Neural cell (in vitro differentiated cells): ENCODE results near the gene ZNF747.

Experiments
- CTCF ChIP-seq: fragments of 450-650 bp; IDR thresholded peaks from 2 replicates; pipeline ENCODE4 v1.5.1; 2014; ENCODE audit warnings: antibody characterized with exemption, mild to moderate bottlenecking, moderate library complexity; ENCODE audit not compliant: poor library complexity, severe bottlenecking
- EZH2 ChIP-seq: fragments of 200-600, 300-800 bp; shearing (Covaris generic), sonication (generic); IDR thresholded peaks from 2 replicates; pipeline ENCODE4 v1.6.1; 2014; ENCODE audit warnings: antibody characterized with exemption, low read length, borderline replicate concordance, mild to moderate bottlenecking; ENCODE audit not compliant: insufficient read depth, poor library complexity, severe bottlenecking
- MXI1 ChIP-seq: fragments of 450-650 bp; conservative IDR thresholded peaks from 2 replicates; pipeline ENCODE4 v1.6.1; 2014; ENCODE audit warnings: antibody characterized with exemption, mild to moderate bottlenecking; ENCODE audit not compliant: poor library complexity, severe bottlenecking
- POLR2AphosphoS5 ChIP-seq: IDR thresholded peaks from 2 replicates; pipeline ENCODE4 v1.6.1; 2012
- RAD21 ChIP-seq: fragments of 450-650 bp; conservative IDR thresholded peaks from 2 replicates; pipeline ENCODE4 v1.6.1; 2014; ENCODE audit warnings: antibody characterized with exemption, mild to moderate bottlenecking, moderate library complexity
- SMC3 ChIP-seq: fragments of 450-650 bp; conservative IDR thresholded peaks from 2 replicates; pipeline ENCODE4 v1.6.1; 2014; ENCODE audit warnings: antibody characterized with exemption, mild to moderate bottlenecking, moderate library complexity; ENCODE audit not compliant: poor library complexity
- TAF1 ChIP-seq: IDR thresholded peaks from 2 replicates; pipeline ENCODE4 v1.6.1; 2012; ENCODE audit warnings: low read depth
- TF ChIP-seq, protein P1 (sequence below): IDR thresholded peaks from 2 replicates; pipeline ENCODE4 v1.6.1; 2012; ENCODE audit warnings: borderline replicate concordance

GRCh38 chr16:30527635-30528178, 7.0 kb downstream of the ZNF747 start:
- TF ChIP-seq SMC3 (peak; percentile 45), CTCF (no peak), EZH2 (no peak), POLR2AphosphoS5 (no peak), RAD21 (peak; percentile 10), MXI1 (no peak), TAF1 (no peak)
- TF ChIP-seq, protein P1, sequence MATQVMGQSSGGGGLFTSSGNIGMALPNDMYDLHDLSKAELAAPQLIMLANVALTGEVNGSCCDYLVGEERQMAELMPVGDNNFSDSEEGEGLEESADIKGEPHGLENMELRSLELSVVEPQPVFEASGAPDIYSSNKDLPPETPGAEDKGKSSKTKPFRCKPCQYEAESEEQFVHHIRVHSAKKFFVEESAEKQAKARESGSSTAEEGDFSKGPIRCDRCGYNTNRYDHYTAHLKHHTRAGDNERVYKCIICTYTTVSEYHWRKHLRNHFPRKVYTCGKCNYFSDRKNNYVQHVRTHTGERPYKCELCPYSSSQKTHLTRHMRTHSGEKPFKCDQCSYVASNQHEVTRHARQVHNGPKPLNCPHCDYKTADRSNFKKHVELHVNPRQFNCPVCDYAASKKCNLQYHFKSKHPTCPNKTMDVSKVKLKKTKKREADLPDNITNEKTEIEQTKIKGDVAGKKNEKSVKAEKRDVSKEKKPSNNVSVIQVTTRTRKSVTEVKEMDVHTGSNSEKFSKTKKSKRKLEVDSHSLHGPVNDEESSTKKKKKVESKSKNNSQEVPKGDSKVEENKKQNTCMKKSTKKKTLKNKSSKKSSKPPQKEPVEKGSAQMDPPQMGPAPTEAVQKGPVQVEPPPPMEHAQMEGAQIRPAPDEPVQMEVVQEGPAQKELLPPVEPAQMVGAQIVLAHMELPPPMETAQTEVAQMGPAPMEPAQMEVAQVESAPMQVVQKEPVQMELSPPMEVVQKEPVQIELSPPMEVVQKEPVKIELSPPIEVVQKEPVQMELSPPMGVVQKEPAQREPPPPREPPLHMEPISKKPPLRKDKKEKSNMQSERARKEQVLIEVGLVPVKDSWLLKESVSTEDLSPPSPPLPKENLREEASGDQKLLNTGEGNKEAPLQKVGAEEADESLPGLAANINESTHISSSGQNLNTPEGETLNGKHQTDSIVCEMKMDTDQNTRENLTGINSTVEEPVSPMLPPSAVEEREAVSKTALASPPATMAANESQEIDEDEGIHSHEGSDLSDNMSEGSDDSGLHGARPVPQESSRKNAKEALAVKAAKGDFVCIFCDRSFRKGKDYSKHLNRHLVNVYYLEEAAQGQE: no peak
